A549 treated with AZD9567 at 1 μM for 4 hours (cell line): Measurements from ENCODE around the gene TOPORS. TPM values are rescaled to one million over a fixed set of nuclear protein-coding genes. Genes with fewer than 3 reads are reported as not detected.

Experiments used
- total RNA-seq: library from RNA; stranded (reverse); fragments of 200-300 nt; extraction: Qiagen RNA extraction; gene quantifications from 5 replicates; pipeline ENCODE4 v1.2.3, GENCODE V29; 2022; ENCODE audit not compliant: insufficient read depth

TOPORS gene
- 11.9 to 17.4 TPM (median 13.0 TPM) in 5 replicates for total RNA-seq

DNA sequence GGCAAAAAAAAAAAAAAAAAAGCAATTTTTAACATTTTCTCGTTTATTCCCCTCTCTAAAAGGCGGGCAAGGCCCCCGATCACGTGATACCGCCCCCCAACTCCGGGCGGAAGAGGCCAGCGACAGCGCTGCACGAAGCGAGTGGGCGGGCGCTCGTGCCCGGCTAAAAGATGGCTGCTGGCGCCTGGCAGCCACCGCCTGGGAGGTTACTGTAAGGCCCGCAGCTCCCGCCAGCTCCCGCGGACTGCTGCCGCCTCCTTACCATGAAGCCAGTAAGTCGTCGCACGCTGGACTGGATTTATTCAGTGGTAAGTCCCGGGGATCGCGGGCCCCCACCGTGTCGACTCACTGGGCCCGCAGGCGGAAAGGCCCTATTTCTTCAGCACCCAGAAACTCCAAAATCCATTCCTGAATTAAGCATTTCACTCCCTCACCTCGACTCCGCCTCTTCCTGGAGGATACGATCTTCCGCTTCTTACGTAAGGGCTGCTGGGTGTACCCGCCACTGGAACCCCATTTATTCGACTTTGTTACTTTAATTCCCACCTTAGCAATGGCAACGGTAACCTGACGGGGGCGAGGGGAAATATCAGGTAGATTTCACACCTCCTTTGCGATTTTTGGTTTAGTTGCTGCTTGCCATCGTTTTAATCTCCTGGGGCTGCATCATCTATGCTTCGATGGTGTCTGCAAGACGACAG, at the start of gene TOPORS, which contains the start of gene SMIM27:
Gene TOPORS (minus strand): TSS at position 415 of the 701 bp plus-strand sequence. CDS start 150 bp downstream, at position 265.
Gene SMIM27 (plus strand): TSS at position 156 of the 701 bp plus-strand sequence. CDS start 108 bp downstream, at position 264.

GRCh38 chr9:32572900-32573523, 20.6 kb upstream of the TOPORS start, which contains the start of gene NDUFB6:
TSS of gene NDUFB6 (minus strand) at chr9:32573159. CDS start at chr9:32573060, 99 bp downstream.

DNA sequence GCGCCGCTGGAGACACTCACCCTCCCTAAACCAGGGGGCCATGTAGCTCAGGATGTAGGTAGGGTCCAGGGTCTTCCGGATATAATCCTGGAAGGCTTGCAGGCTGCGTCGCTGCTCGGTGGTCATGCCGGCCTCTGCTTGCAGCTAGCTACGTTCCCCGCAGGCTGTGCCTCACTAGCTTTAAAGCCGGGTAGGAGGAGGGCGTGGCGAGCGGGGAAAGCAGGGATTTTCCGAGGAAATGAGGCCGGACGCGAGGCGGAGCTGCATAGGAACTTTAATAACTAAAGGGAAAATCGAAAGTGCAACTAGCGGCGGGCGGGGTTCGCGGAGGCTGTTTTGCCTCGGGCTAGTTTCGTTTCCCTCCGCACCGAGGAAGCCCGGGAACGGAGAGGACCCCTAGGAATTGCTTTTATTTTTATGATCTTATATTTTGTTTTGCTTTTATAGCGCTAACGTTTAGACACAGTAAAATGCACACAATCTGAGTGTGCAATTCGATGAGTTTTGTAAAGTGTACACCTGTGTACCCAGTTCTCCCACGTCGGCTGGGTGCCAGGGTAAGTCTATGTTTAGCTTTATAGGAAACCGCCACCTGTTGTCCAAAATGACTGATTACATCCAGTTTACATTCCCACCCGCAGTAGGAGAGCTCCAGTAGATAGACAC, 26.2 kb downstream of the TOPORS start, which contains the start of gene RIGI:
Gene RIGI (minus strand): TSS at position 156 of the 666 bp plus-strand sequence. CDS start 30 bp downstream, at position 126.

Other genes with a start within 250 kb of the TOPORS start
- gene ACO1, start 167.9 kb downstream of the TOPORS start, total RNA-seq = 27.6 to 38.3 TPM (median 27.9 TPM) in 5 replicates
- 2.0 to 3.1 TPM (median 2.4 TPM) in 5 replicates for gene RIGI, start 26.4 kb downstream of the TOPORS start, total RNA-seq
- gene SMIM27, start 259 bp downstream of the TOPORS start, total RNA-seq = 2.1 to 15.7 TPM (median 14.0 TPM) in 5 replicates
- 69.1 to 111 TPM (median 111 TPM) in 5 replicates for gene NDUFB6, start 20.6 kb upstream of the TOPORS start, total RNA-seq
- 0.01 TPM in 1 of 5 replicates, not detected in the others for gene TAF1L, start 83.1 kb upstream of the TOPORS start, total RNA-seq
- not detected in 5 replicates for gene TMEM215, start 231.0 kb upstream of the TOPORS start, total RNA-seq